ENCODE measurements around the gene CSGALNACT2. TPM values are rescaled to one million over a fixed set of nuclear protein-coding genes. Genes with fewer than 3 reads are reported as not detected.

The CSGALNACT2 gene
- total RNA-seq, 1 experiment from 2014 or later = 6.4 TPM

GRCh38 chr10:43227911-43228782, 89.9 kb downstream of the CSGALNACT2 start:
- peak in 1 of 2 experiments; percentile 35 for DNase-seq
- TF ChIP-seq CTCF (IDR thresholded peaks at IDR 0.05; ENCODE audit: insufficient read depth in 1 of 2, low read depth in 1 of 2, low read length in 1 of 2, severe bottlenecking in 1 of 2, unreplicated experiment in 1 of 2) = no peak
- no TSS peak for BruUV-seq (replicated peaks)
- H3K4me3 Mint-ChIP-seq (ENCODE audit: unreplicated experiment) = peak overlapping the region; percentile 54
- H3K27me3 ChIP-seq (replicated peaks; ENCODE audit: control insufficient read depth, insufficient read depth, low read length) = peaks cover 5% of the 10 kb centered on the region; the same call in 1 of the 2 replicates
- intact Hi-C loops (cut with micrococcal nuclease; ENCODE audit: unreplicated experiment) = loop anchor here (5.0 kb wide), 1 partner anchor 39 kb away; the partner anchor contains the start of gene RASGEF1A
- POLR2A ChIA-PET = no interaction called here
- no peak overlapping the region for H3K27ac Mint-ChIP-seq (ENCODE audit: unreplicated experiment)
- no peaks in the 10 kb centered on the region for H3K9me3 Mint-ChIP-seq (ENCODE audit: unreplicated experiment)
- H3K36me3 Mint-ChIP-seq (ENCODE audit: insufficient read depth, unreplicated experiment) = no peaks in the 10 kb centered on the region
- H3K4me1 ChIP-seq = peaks cover 12% of the 10 kb centered on the region; the same call in 1 of the 2 replicates
- no peaks in the 10 kb centered on the region for H3K36me3 ChIP-seq (ENCODE audit: control insufficient read depth, insufficient read depth, low read length)
- CTCF ChIA-PET = interaction anchor here (0.6 kb wide), 1 partner anchor 56 kb away, joined by 3 read pairs; no protein-coding TSS in a partner anchor
- no peaks in the 10 kb centered on the region for H3K9me3 ChIP-seq
- H3K27me3 Mint-ChIP-seq (ENCODE audit: insufficient read depth, unreplicated experiment) = peaks cover 20% of the 10 kb centered on the region
- no peak overlapping the region for H3K4me3 ChIP-seq (ENCODE audit: low read depth, low read length)
- no peaks in the 10 kb centered on the region for H3K4me1 Mint-ChIP-seq (ENCODE audit: low read depth, unreplicated experiment)

GRCh38 chr10:43228783-43229207, 90.5 kb downstream of the CSGALNACT2 start:
- Histone ChIP-seq H3K36me3 (ENCODE audit: control insufficient read depth, insufficient read depth, low read length) (no peaks in the 10 kb centered on the region), H3K9me3 (no peaks in the 10 kb centered on the region), H3K4me3 (ENCODE audit: low read depth, low read length) (no peak overlapping the region; the same call in 1 of the 2 replicates), H3K27me3 (replicated peaks; ENCODE audit: control insufficient read depth, insufficient read depth, low read length) (peaks cover 5% of the 10 kb centered on the region; the same call in 1 of the 2 replicates), H3K4me1 (peaks cover 12% of the 10 kb centered on the region; the same call in 1 of the 2 replicates)
- intact Hi-C loops (cut with micrococcal nuclease; ENCODE audit: unreplicated experiment) = loop anchor here (5.0 kb wide), 1 partner anchor 39 kb away; the partner anchor contains the start of gene RASGEF1A
- Mint-ChIP-seq H3K27me3 (ENCODE audit: insufficient read depth, unreplicated experiment) (peaks cover 22% of the 10 kb centered on the region), H3K36me3 (ENCODE audit: insufficient read depth, unreplicated experiment) (no peaks in the 10 kb centered on the region), H3K9me3 (ENCODE audit: unreplicated experiment) (no peaks in the 10 kb centered on the region), H3K4me1 (ENCODE audit: low read depth, unreplicated experiment) (no peaks in the 10 kb centered on the region), H3K27ac (ENCODE audit: unreplicated experiment) (no peak overlapping the region), H3K4me3 (ENCODE audit: unreplicated experiment) (peak overlapping the region; percentile 54)
- no peak for TF ChIP-seq CTCF (IDR thresholded peaks at IDR 0.05; ENCODE audit: insufficient read depth in 1 of 2, low read depth in 1 of 2, low read length in 1 of 2, severe bottlenecking in 1 of 2, unreplicated experiment in 1 of 2)
- no TSS peak for BruUV-seq (replicated peaks)
- POLR2A ChIA-PET = no interaction called here
- CTCF ChIA-PET = no interaction called here
- DNase-seq = peak in 1 of 2 experiments; percentile 27

GRCh38 chr10:43229208-43230061, 91.2 kb downstream of the CSGALNACT2 start:
- ChIA-PET POLR2A (no interaction called here), CTCF (interaction anchor here (0.5 to 1.3 kb wide), 3 partner anchors 26 to 37 kb away, joined by 3 to 4 read pairs (median 3); no protein-coding TSS in a partner anchor)
- H3K27ac Mint-ChIP-seq (ENCODE audit: unreplicated experiment) = no peak overlapping the region
- DNase-seq = peak; percentile 40 to 67
- H3K9me3 Mint-ChIP-seq (ENCODE audit: unreplicated experiment) = no peaks in the 10 kb centered on the region
- Histone ChIP-seq H3K4me3 (ENCODE audit: low read depth, low read length) (peak overlapping the region; percentile 47), H3K4me1 (peaks cover 12% of the 10 kb centered on the region; the same call in 1 of the 2 replicates), H3K27me3 (replicated peaks; ENCODE audit: control insufficient read depth, insufficient read depth, low read length) (peaks cover 5% of the 10 kb centered on the region; the same call in 1 of the 2 replicates), H3K9me3 (no peaks in the 10 kb centered on the region), H3K36me3 (ENCODE audit: control insufficient read depth, insufficient read depth, low read length) (no peaks in the 10 kb centered on the region)
- intact Hi-C loops (cut with micrococcal nuclease; ENCODE audit: unreplicated experiment) = loop anchor here (5.0 kb wide), 1 partner anchor 38 kb away; the partner anchor contains the start of gene RASGEF1A
- peak overlapping the region; percentile 54 for H3K4me3 Mint-ChIP-seq (ENCODE audit: unreplicated experiment)
- H3K4me1 Mint-ChIP-seq (ENCODE audit: low read depth, unreplicated experiment) = no peaks in the 10 kb centered on the region
- peaks cover 26% of the 10 kb centered on the region for H3K27me3 Mint-ChIP-seq (ENCODE audit: insufficient read depth, unreplicated experiment)
- TF ChIP-seq CTCF (IDR thresholded peaks at IDR 0.05; ENCODE audit: insufficient read depth in 1 of 2, low read depth in 1 of 2, low read length in 1 of 2, severe bottlenecking in 1 of 2, unreplicated experiment in 1 of 2) = no peak
- BruUV-seq (replicated peaks) = no TSS peak
- H3K36me3 Mint-ChIP-seq (ENCODE audit: insufficient read depth, unreplicated experiment) = no peaks in the 10 kb centered on the region
